Measurements from ENCODE around the gene TAS2R31.
"Not testable (repeated sequence)": the region's sequence is repeated elsewhere in the genome, so short reads cannot be mapped to it uniquely, and the experiment has no call there.

Gene TAS2R31

GRCh38 chr12:11031307-11031706 lies at the start of gene TAS2R31:
Gene TAS2R31 (minus strand): TSS chr12:11031407. CDS start chr12:11031335, 72 bp downstream.
- no peak for DNase-seq (ENCODE audit: low read depth, low spot score)

- DNase-seq (ENCODE audit: low read depth, low spot score) = no peak
Measured at GRCh38 chr12:11078246-11078645, 47.0 kb upstream of the TAS2R31 start.

- DNase-seq (ENCODE audit: low read depth, low spot score) = no peak
Measured at GRCh38 chr12:11075642-11076041, 44.4 kb upstream of the TAS2R31 start.

- DNase-seq (ENCODE audit: low read depth, low spot score) = no peak
Measured at GRCh38 chr12:11071414-11071813, 40.2 kb upstream of the TAS2R31 start.

GRCh38 chr12:11070999-11071398 lies 39.8 kb upstream of the TAS2R31 start:
- no peak for DNase-seq (ENCODE audit: low read depth, low spot score)

- no peak for DNase-seq (ENCODE audit: low read depth, low spot score)
Measured at GRCh38 chr12:11069854-11070365, 38.7 kb upstream of the TAS2R31 start.

GRCh38 chr12:11067514-11067913 lies 36.3 kb upstream of the TAS2R31 start:
- DNase-seq (ENCODE audit: low read depth, low spot score) = no peak

- not testable (repeated sequence) for DNase-seq (ENCODE audit: low read depth, low spot score)
Measured at GRCh38 chr12:11062194-11062593, 31.0 kb upstream of the TAS2R31 start, which contains the start of gene TAS2R46. Gene TAS2R46 (minus strand): TSS chr12:11062294. CDS start chr12:11062294, 0 bp downstream.

GRCh38 chr12:11059784-11060183 lies 28.6 kb upstream of the TAS2R31 start:
- no peak for DNase-seq (ENCODE audit: low read depth, low spot score)

GRCh38 chr12:11059041-11059440 lies 27.8 kb upstream of the TAS2R31 start:
- DNase-seq (ENCODE audit: low read depth, low spot score) = no peak

GRCh38 chr12:11055306-11055705 lies 24.1 kb upstream of the TAS2R31 start:
- DNase-seq (ENCODE audit: low read depth, low spot score) = no peak

- DNase-seq (ENCODE audit: low read depth, low spot score) = not testable (repeated sequence)
Measured at GRCh38 chr12:11049806-11050531, 18.8 kb upstream of the TAS2R31 start.

GRCh38 chr12:11041366-11041765 lies 10.2 kb upstream of the TAS2R31 start:
- DNase-seq (ENCODE audit: low read depth, low spot score) = not testable (repeated sequence)

- DNase-seq (ENCODE audit: low read depth, low spot score) = no peak
Measured at GRCh38 chr12:11040162-11040561, 9.0 kb upstream of the TAS2R31 start.

GRCh38 chr12:11039171-11039570 lies 8.0 kb upstream of the TAS2R31 start:
- DNase-seq (ENCODE audit: low read depth, low spot score) = no peak

GRCh38 chr12:11033959-11034358 lies 2.8 kb upstream of the TAS2R31 start:
- DNase-seq (ENCODE audit: low read depth, low spot score) = not testable (repeated sequence)

- no peak for DNase-seq (ENCODE audit: low read depth, low spot score)
Measured at GRCh38 chr12:11026118-11026517, 5.1 kb downstream of the TAS2R31 start.

GRCh38 chr12:11023387-11023786 lies 7.8 kb downstream of the TAS2R31 start:
- DNase-seq (ENCODE audit: low read depth, low spot score) = no peak

- no peak for DNase-seq (ENCODE audit: low read depth, low spot score)
Measured at GRCh38 chr12:11022520-11022919, 8.7 kb downstream of the TAS2R31 start, which contains the start of gene TAS2R19. Gene TAS2R19 (minus strand): TSS chr12:11022620. CDS start chr12:11022571, 49 bp downstream.

GRCh38 chr12:11016937-11017336 lies 14.3 kb downstream of the TAS2R31 start:
- no peak for DNase-seq (ENCODE audit: low read depth, low spot score)

GRCh38 chr12:11015775-11016430 lies 15.3 kb downstream of the TAS2R31 start:
- no peak for DNase-seq (ENCODE audit: low read depth, low spot score)

GRCh38 chr12:11014234-11014633 lies 17.0 kb downstream of the TAS2R31 start:
- DNase-seq (ENCODE audit: low read depth, low spot score) = no peak

- DNase-seq (ENCODE audit: low read depth, low spot score) = no peak
Measured at GRCh38 chr12:11007608-11008007, 23.6 kb downstream of the TAS2R31 start.

Measured in activated naive CD8-positive, alpha-beta T cell treated with anti-CD3 and anti-CD28 coated beads, Interleukin-2, amount 50 U/mL, for 16 hours (primary cell).